Activated T-helper 1 cell treated with anti-CD3 and anti-CD28 coated beads, Interleukin-2, amount 50 U/mL, for 16 hours (primary cell): Measurements from ENCODE around the gene SETD2.
"Not testable (repeated sequence)": the region's sequence is repeated elsewhere in the genome, so short reads cannot be mapped to it uniquely, and the experiment has no call there.

Experiments
- DNase-seq, 2 donors: peaks; one replicate each; pipeline ENCODE4 v3.0.0-alpha.2; 2020; ENCODE audit warnings: low read depth in 1 of 2, low spot score in 1 of 2

SETD2 gene

DNA sequence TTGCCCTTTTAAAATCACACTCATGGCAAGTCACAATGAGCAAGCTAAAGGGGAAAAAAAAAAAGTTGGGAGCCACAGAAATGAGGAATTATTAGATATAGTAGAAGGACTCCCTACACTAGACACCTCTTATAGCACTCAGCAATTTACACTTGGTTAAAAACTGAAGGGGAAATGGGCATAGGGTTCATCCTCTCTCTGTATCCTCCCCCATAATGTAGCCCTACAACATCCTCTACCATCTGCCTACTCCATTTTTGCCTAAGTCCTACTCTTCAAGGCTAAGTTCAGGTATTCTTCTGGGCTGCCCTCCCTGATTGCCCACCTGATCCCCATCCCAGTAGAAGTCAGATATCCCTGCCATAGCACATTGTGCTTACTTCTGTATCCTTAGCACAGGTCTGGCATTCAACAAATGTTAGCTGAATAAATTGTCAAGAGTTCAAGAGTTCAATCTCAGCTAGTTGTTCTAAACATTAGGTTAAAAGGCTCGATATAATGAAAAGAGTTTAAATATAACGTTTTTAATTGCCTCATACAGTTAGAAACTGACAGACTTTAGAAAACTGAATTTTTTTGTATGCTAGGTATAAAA lies 14.5 kb downstream of the SETD2 start:
- no peak for DNase-seq

GRCh38 chr3:47145272-47145671 lies 18.6 kb downstream of the SETD2 start:
- no peak for DNase-seq

DNA sequence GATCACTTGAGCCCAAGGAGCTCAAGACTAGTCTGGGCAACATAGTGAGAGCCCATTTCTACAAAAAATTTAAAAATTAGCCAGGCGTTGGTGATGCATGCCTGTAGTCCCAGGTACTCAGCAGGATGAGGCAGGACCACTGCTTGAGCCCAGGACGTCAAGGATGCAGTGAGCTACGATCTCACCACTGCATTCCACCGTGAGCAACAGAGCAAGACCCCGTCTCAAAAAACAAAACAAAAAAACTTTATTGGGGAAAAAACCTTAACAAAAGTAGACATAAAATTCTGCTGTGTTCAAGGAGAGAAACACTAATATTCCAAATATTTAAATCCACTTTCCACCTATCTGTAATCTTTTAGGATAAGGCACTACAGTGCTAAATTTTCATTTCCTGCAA lies 20.8 kb downstream of the SETD2 start:
- DNase-seq = no peak

GRCh38 chr3:47142536-47142935 lies 21.4 kb downstream of the SETD2 start:
- not testable (repeated sequence) for DNase-seq

GRCh38 chr3:47140973-47141461 lies 22.9 kb downstream of the SETD2 start:
- not testable (repeated sequence) for DNase-seq

DNA sequence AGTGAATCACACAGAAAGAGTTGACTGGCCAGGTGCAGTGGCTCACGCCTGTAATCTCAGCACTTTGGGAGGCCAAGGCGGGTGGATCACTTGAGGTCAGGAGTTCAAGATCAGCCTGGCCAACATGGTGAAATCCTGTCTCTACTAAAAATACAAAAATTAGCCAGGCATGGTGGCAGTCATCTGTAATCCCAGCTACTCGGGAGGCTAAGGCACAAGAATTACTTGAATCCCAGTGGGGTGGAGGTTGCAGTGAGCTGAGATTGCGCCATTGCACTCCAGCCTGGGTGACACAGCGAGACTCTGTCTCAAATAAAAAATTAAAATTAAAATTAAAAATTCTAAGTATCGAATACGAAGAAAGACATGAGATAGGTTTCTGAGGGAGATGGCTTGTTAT lies 23.4 kb downstream of the SETD2 start:
- DNase-seq = not testable (repeated sequence)

DNA sequence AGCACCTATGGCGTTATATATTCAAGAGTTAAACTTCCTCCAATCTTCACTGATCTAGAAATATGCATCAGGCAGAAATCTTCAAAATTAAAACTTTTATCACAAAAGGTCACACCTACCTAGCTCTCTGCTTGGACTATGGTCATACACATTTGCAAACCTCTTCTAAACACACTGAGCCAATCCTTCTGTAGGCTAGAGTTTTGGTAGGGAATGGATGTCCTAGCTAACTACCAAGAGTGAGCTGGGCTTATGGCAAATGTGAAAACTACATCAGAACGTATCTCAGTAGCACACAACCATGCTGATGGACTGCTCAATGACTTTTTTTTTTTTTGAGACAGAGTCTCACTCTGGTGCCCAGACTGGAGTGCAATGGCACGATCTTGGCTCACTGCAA lies 29.6 kb downstream of the SETD2 start:
- DNase-seq = no peak

- DNase-seq = no peak
These were observed 30.3 kb downstream of the SETD2 start for GRCh38 chr3:47133641-47134040.

DNA sequence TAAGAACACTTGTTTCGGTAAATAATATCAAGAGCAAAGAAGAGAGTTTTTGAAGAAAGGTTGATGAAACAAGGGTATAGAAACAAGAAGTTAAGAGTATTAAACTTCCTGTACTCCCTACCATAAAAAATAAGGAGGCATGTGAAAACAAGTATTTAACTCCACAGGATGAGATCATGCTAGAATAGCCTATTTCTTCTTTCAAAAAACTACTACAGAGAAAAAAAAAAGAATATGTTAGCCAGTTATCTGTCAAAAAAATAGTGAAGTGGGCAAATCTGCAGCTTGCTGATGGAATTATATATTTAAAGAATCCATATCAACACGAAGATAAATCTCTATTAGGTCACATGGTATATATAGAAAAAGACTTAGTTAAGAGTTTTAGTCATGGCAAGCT lies 33.4 kb downstream of the SETD2 start:
- DNase-seq = no peak

- DNase-seq = no peak
These were observed 35.8 kb downstream of the SETD2 start for GRCh38 chr3:47128137-47128536.

GRCh38 chr3:47123857-47124256 lies 40.1 kb downstream of the SETD2 start:
- DNase-seq = no peak

DNA sequence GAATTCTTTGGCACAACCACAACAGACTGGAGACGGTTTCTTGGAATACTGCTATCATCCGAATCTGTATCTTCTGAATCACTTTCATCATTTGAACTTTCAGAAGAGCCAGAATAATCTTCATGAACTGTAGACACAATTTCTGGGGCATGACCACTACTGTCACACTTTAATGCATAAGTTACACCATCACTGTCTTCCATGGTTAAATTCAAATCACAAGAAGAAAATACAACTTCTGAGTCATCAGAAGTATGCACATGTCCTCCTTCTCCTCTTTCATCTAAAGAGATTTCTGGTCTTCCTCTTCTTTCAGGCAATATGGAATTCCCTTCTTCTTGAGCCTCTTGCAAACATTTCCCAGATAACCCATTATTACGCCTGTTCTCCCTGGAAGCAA lies 42.5 kb downstream of the SETD2 start:
- no peak for DNase-seq

- DNase-seq = no peak
These were observed 43.8 kb downstream of the SETD2 start for GRCh38 chr3:47120138-47120537.

DNA sequence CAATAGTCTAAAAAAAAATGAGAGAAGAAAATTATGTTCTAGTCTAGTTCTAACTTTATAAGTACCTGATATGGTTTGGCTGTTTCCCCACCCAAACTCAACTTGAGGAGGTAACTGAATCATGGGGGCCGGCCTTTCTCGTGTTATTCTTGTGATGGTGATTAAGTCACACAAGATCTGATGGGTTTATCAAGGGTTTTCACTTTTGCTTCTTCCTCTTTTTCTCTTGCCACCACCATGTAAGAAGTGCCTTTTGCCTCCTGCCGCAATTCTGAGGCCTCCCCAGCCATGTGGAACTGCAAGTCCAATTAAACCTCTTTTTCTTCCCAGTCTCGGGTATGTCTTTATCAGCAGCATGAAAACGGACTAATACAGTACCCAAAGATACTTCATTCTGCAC lies 44.5 kb downstream of the SETD2 start:
- not testable (repeated sequence) for DNase-seq

GRCh38 chr3:47117807-47118364 lies 46.0 kb downstream of the SETD2 start:
- DNase-seq = no peak

- not testable (repeated sequence) for DNase-seq
These were observed 48.4 kb downstream of the SETD2 start for GRCh38 chr3:47115524-47115923.

GRCh38 chr3:47113669-47114365 lies 50.1 kb downstream of the SETD2 start:
- no peak for DNase-seq

DNA sequence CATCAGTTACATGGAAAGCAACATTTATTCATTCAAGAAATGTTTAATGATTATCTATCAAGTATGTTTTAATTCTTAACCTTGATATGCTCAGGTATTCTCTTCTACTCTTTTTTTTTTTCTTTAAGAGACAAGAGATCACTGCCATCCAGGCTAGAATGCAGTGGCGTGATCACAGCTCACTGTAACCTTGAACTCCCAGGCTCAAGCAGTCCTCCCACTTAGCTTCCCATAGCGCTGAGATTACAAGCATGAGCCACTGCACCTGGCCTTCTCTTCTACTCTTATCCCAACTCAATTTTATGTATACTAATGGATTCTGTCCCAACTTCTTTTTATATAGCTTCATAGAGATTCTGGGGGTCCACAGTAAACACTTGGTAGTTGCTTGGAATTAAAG lies 50.9 kb downstream of the SETD2 start:
- no peak for DNase-seq

DNA sequence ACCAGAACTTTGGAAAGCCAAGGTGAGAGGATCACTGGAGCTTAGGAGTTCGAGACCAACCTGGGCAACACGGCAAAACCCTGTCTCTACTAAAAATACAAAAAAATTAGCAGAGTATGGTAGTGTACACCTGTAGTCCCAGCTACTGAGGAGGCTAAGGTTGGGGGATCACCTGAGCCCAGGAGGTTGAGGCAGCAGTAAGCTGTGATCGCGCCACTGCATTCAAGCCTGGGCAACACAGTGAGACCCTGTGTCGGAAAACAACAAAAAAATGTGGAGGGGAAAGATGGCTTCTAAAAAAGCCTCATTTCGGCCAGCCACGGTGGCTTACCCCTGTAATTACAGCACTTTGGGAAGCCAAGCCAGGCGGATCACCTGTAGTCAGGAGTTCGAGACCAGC lies 54.5 kb downstream of the SETD2 start:
- DNase-seq = no peak

DNA sequence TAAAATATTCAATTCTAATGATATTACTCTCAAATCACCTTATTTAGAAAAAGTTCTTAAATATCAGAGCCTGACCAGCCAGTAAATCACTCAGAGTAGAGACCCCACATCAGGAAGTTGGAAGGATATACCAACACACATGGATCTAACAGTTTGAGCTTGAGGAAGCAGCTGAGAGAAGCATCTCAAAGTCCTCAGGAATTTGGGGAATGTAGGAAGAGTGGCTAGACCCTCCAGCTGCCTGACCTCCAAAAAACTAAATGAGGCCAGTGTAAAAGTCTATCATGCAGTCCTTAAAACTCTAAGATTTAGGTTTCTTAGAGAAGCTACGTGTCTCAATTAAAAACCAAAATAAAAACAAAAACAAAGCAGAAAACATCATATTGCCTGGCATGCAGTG lies 55.4 kb downstream of the SETD2 start:
- no peak for DNase-seq

DNA sequence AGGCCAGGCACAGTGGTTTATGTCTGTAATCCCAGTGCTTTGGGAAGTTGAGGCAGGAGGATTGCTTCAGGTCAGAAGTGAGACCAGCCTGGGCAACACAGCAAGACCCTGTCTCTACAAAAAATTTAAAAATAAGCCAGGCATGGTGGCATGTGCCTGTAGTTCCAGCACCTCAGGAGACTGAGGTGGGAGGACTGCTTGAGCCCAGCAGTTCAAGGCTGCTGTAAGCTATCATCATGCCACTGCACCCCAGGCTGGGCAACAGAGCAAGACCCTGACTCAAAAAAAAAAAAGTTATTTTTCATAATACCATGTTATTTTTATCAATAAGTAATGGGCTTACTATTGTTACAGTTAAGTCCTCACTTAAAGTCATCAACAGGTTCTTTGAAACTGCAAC lies 59.7 kb downstream of the SETD2 start:
- DNase-seq = no peak

- DNase-seq = no peak
These were observed 60.3 kb downstream of the SETD2 start for GRCh38 chr3:47103619-47104018.
